Measurements from ENCODE around the gene TRPM3.

TRPM3 gene

GRCh38 chr9:70588381-70588780 lies 533.0 kb downstream of the TRPM3 start:
- DNase-seq (ENCODE audit: low read depth in 1 of 2, low spot score in 1 of 2), result no peak

GRCh38 chr9:70587201-70587600 lies 534.2 kb downstream of the TRPM3 start:
- DNase-seq (ENCODE audit: low read depth in 1 of 2, low spot score in 1 of 2), result no peak

- DNase-seq (ENCODE audit: low read depth in 1 of 2, low spot score in 1 of 2), result no peak
Measured at GRCh38 chr9:70586476-70586875, 534.9 kb downstream of the TRPM3 start.

GRCh38 chr9:70581955-70582350 lies 539.5 kb downstream of the TRPM3 start:
- DNase-seq (ENCODE audit: low read depth in 1 of 2, low spot score in 1 of 2), result no peak

- no peak for DNase-seq (ENCODE audit: low read depth in 1 of 2, low spot score in 1 of 2)
Measured at GRCh38 chr9:70581214-70581954, 540.0 kb downstream of the TRPM3 start.

- no peak for DNase-seq (ENCODE audit: low read depth in 1 of 2, low spot score in 1 of 2)
Measured at GRCh38 chr9:70580606-70581195, 540.7 kb downstream of the TRPM3 start.

- no peak for DNase-seq (ENCODE audit: low read depth in 1 of 2, low spot score in 1 of 2)
Measured at GRCh38 chr9:70579686-70580085, 541.7 kb downstream of the TRPM3 start.

- DNase-seq (ENCODE audit: low read depth in 1 of 2, low spot score in 1 of 2), result no peak
Measured at GRCh38 chr9:70578720-70579119, 542.7 kb downstream of the TRPM3 start.

- DNase-seq (ENCODE audit: low read depth in 1 of 2, low spot score in 1 of 2), result no peak
Measured at GRCh38 chr9:70577671-70578070, 543.8 kb downstream of the TRPM3 start.

- DNase-seq (ENCODE audit: low read depth in 1 of 2, low spot score in 1 of 2), result no peak
Measured at GRCh38 chr9:70576116-70576515, 545.3 kb downstream of the TRPM3 start.

- no peak for DNase-seq (ENCODE audit: low read depth in 1 of 2, low spot score in 1 of 2)
Measured at GRCh38 chr9:70574151-70574837, 547.1 kb downstream of the TRPM3 start.

- no peak for DNase-seq (ENCODE audit: low read depth in 1 of 2, low spot score in 1 of 2)
Measured at GRCh38 chr9:70573308-70573707, 548.1 kb downstream of the TRPM3 start.

GRCh38 chr9:70571258-70571657 lies 550.2 kb downstream of the TRPM3 start:
- no peak for DNase-seq (ENCODE audit: low read depth in 1 of 2, low spot score in 1 of 2)

GRCh38 chr9:70569791-70570190 lies 551.6 kb downstream of the TRPM3 start:
- DNase-seq (ENCODE audit: low read depth in 1 of 2, low spot score in 1 of 2), result no peak

GRCh38 chr9:70569070-70569772 lies 552.2 kb downstream of the TRPM3 start:
- DNase-seq (ENCODE audit: low read depth in 1 of 2, low spot score in 1 of 2), result no peak

- DNase-seq (ENCODE audit: low read depth in 1 of 2, low spot score in 1 of 2), result no peak
Measured at GRCh38 chr9:70567511-70567910, 553.9 kb downstream of the TRPM3 start.

- DNase-seq (ENCODE audit: low read depth in 1 of 2, low spot score in 1 of 2), result no peak
Measured at GRCh38 chr9:70566751-70567150, 554.7 kb downstream of the TRPM3 start.

GRCh38 chr9:70566066-70566465 lies 555.4 kb downstream of the TRPM3 start:
- no peak for DNase-seq (ENCODE audit: low read depth in 1 of 2, low spot score in 1 of 2)

GRCh38 chr9:70564468-70565335 lies 556.7 kb downstream of the TRPM3 start:
- DNase-seq (ENCODE audit: low read depth in 1 of 2, low spot score in 1 of 2), result no peak

GRCh38 chr9:70563431-70564204 lies 557.8 kb downstream of the TRPM3 start:
- peak; percentile 13 to 55 for DNase-seq (ENCODE audit: low read depth in 1 of 2, low spot score in 1 of 2)

Measured in activated CD4-positive, alpha-beta T cell treated with anti-CD3 and anti-CD28 coated beads, Interleukin-2, amount 50 U/mL, for 24 hours (primary cell).